GM12878 (cell line): Measurements from ENCODE around the gene BBS9. TPM values are rescaled to one million over a fixed set of nuclear protein-coding genes. Genes with fewer than 3 reads are reported as not detected.

Experiments
- ATAC-seq: fragments of 200-7000 bp; cut with Tn5 transposase; 3 replicates; pipeline ENCODE4 v1.9.1; 2020; ENCODE audit warnings: mild to moderate bottlenecking, moderate library complexity
- BruUV-seq: library from RNA; stranded (reverse); fragments of 400-500 nt; replicated peaks from 2 replicates; lab custom pipeline; 2021; lab: Mats Ljungman, UMichigan
- CTCF ChIA-PET: fragments of 300-600 bp; sonication (Branson Sonifier 250); formaldehyde crosslinking; extraction: SDS; loops from one replicate; lab custom pipeline; 2021; ENCODE audit warnings: inconsistent platforms; lab: Yijun Ruan, JAX
- POLR2A ChIA-PET: fragments of 350-600 bp; formaldehyde crosslinking; extraction: SDS; loops from one replicate; lab custom pipeline; 2021; ENCODE audit warnings: inconsistent platforms; lab: Charles Lee
- RAD21 ChIA-PET: fragments of 300-600 bp; sonication (Branson Sonifier 250); formaldehyde crosslinking; loops from one replicate; lab custom pipeline; 2023; ENCODE audit warnings: antibody characterized with exemption; ENCODE audit not compliant: unreplicated experiment; lab: Charles Lee
- SMC1A ChIA-PET: fragments of 300-600 bp; sonication (Branson Sonifier 250); formaldehyde crosslinking; loops from one replicate; lab custom pipeline; 2023; ENCODE audit not compliant: unreplicated experiment, uncharacterized antibody; lab: Charles Lee
- DNase-seq: peaks from one replicate; pipeline ENCODE4 v3.0.0-alpha.2; 2011; ENCODE audit warnings: low read depth, low spot score
- FAIRE-seq: peaks from 3 replicates; lab custom pipeline; 2011; peaks lifted over from hg19 to GRCh38; lab: Jason Lieb, UNC
- H2AFZ ChIP-seq: 2 replicates; pipeline ENCODE4 v1.6.0; 2011; ENCODE audit warnings: low read depth, low read length, control low read depth; ENCODE audit not compliant: control insufficient read depth
- H3K27ac ChIP-seq: 2 replicates; pipeline ENCODE4 v1.5.1; 2011; ENCODE audit warnings: control low read depth; ENCODE audit not compliant: control insufficient read depth, insufficient read depth
- H3K27me3 ChIP-seq, 2 experiments: replicated peaks in 1 of 2; 2 replicates each; pipeline versions ENCODE4 v1.6.0 to v1.6.1; 2011; ENCODE audit warnings: low read length in 1 of 2; ENCODE audit not compliant: control insufficient read depth in 2 of 2, insufficient read depth in 2 of 2
- H3K36me3 ChIP-seq, 2 experiments: 2 replicates each; pipeline ENCODE4 v1.5.1; 2011; ENCODE audit warnings: low read length in 1 of 2; ENCODE audit not compliant: control insufficient read depth in 2 of 2, insufficient read depth in 2 of 2
- H3K4me1 ChIP-seq: 2 replicates; pipeline ENCODE4 v1.6.1; 2011; ENCODE audit warnings: mild to moderate bottlenecking, low read length, moderate library complexity, mixed read lengths; ENCODE audit not compliant: control insufficient read depth, insufficient read depth
- H3K4me2 ChIP-seq: 2 replicates; pipeline ENCODE4 v1.6.0; 2011; ENCODE audit warnings: control low read depth; ENCODE audit not compliant: control insufficient read depth, insufficient read depth
- H3K4me3 ChIP-seq: fragments of 200-600 bp; sonication (generic); 2 replicates; pipeline ENCODE4 v1.5.1; 2016
- H3K79me2 ChIP-seq: 2 replicates; pipeline ENCODE4 v1.6.0; 2011; ENCODE audit warnings: low read length; ENCODE audit not compliant: control insufficient read depth, insufficient read depth
- H3K9ac ChIP-seq: 2 replicates; pipeline ENCODE4 v1.8.0; 2011; ENCODE audit warnings: low read length, control low read depth, mixed read lengths; ENCODE audit not compliant: control insufficient read depth, insufficient read depth
- H3K9me3 ChIP-seq: replicated peaks from 3 replicates; pipeline ENCODE4 v1.5.1; 2011; ENCODE audit warnings: mild to moderate bottlenecking, low read length; ENCODE audit not compliant: control insufficient read depth, insufficient read depth
- H4K20me1 ChIP-seq: 2 replicates; pipeline ENCODE4 v1.6.0; 2011; ENCODE audit not compliant: control insufficient read depth, insufficient read depth
- CBX5 ChIP-seq: sonication (generic); IDR thresholded peaks from 2 replicates; pipeline ENCODE4 v1.6.1; 2016; ENCODE audit warnings: low read depth, moderate library complexity, mild to moderate bottlenecking, inconsistent platforms
- CREB1 ChIP-seq: IDR thresholded peaks from 2 replicates; pipeline ENCODE4 v1.6.1; 2012; ENCODE audit warnings: low read depth, mild to moderate bottlenecking, inconsistent platforms
- HCFC1 ChIP-seq: fragments of 150-350 bp; IDR thresholded peaks from 2 replicates; pipeline ENCODE4 v1.6.1; 2014; ENCODE audit warnings: low read length
- RAD51 ChIP-seq: fragments of 450-650 bp; IDR thresholded peaks from 2 replicates; pipeline ENCODE4 v1.6.1; 2016; ENCODE audit warnings: moderate library complexity, mild to moderate bottlenecking, inconsistent platforms
- RUNX3 ChIP-seq: IDR thresholded peaks from 2 replicates; pipeline ENCODE4 v1.6.1; 2012; ENCODE audit warnings: low read length, inconsistent platforms
- SMAD5 ChIP-seq: IDR thresholded peaks from 2 replicates; pipeline ENCODE4 v1.6.1; 2016; ENCODE audit warnings: antibody characterized with exemption, low read depth
- ZNF384 ChIP-seq: IDR thresholded peaks from 2 replicates; pipeline ENCODE4 v1.6.1; 2012; ENCODE audit warnings: low read depth, mild to moderate bottlenecking, low read length, improper control_type of control experiment, borderline replicate concordance
- ZSCAN29 ChIP-seq: fragments of 450-650 bp; IDR thresholded peaks from 2 replicates; pipeline ENCODE4 v1.6.1; 2017; ENCODE audit warnings: mild to moderate bottlenecking, moderate library complexity
- WGBS: methylation state at CpG from one replicate; pipeline ENCODE4 v1.1.6; 2016; ENCODE audit warnings: low lambda C conversion rate; ENCODE audit not compliant: insufficient replicate concordance, insufficient coverage; ENCODE audit errors: missing lambda C conversion rate; 5-methylcytosine and 5-hydroxymethylcytosine counted together
- in situ Hi-C: fragments of 300-500 bp; cut with MboI; formaldehyde crosslinking; loops from 9 replicates; pipeline ENCODE4 v1.14.3; 2018; ENCODE audit warnings: mixed read lengths
- intact Hi-C: fragments of 100-400 bp; cut with micrococcal nuclease; formaldehyde crosslinking; loops from one replicate; pipeline ENCODE4 v1.14.2; 2022; ENCODE audit not compliant: unreplicated experiment
- polyA plus RNA-seq, 11 experiments: library from polyadenylated mRNA; depleted of rRNA in 4 of 11; unstranded in 6 of 11; stranded (reverse) in 5 of 11; fragments of >200 nt; fragmentation: Nextera tagmentation in 4 of 11; fragmentation: Illumina TruSeq in 1 of 11; extraction: Ambion mirVana in 4 of 11; extraction: Trizol in 1 of 11; gene quantifications; 1 replicate in 1 of 11; 2 replicates in 10 of 11; pipeline versions ENCODE4 v1.2.1 to v1.2.3, GENCODE V29; 2011 to 2016; ENCODE audit warnings: inconsistent platforms in 2 of 11, missing spikeins in 2 of 11, low read depth in 1 of 11
- total RNA-seq, 4 experiments: library from RNA; depleted of rRNA in 3 of 4; stranded (reverse); fragments of >200 nt in 3 of 4; fragmentation: Illumina TruSeq in 1 of 4; extraction: Trizol in 1 of 4; gene quantifications; 2 replicates each; pipeline versions ENCODE4 v1.2.1 to v1.2.3, GENCODE V29; 2013 to 2021
- TF ChIP-seq, protein P1 (sequence below): IDR thresholded peaks from 2 replicates; pipeline ENCODE4 v1.6.1; 2012; ENCODE audit warnings: low read depth, low read length, improper control_type of control experiment

The BBS9 gene
- total and polyA plus RNA-seq, 10 of the 15 experiments (the other 5 are each of a cell fraction or from before 2014, with no cell fraction given), result 1.2 to 5.6 (median 2.3) TPM

DNA sequence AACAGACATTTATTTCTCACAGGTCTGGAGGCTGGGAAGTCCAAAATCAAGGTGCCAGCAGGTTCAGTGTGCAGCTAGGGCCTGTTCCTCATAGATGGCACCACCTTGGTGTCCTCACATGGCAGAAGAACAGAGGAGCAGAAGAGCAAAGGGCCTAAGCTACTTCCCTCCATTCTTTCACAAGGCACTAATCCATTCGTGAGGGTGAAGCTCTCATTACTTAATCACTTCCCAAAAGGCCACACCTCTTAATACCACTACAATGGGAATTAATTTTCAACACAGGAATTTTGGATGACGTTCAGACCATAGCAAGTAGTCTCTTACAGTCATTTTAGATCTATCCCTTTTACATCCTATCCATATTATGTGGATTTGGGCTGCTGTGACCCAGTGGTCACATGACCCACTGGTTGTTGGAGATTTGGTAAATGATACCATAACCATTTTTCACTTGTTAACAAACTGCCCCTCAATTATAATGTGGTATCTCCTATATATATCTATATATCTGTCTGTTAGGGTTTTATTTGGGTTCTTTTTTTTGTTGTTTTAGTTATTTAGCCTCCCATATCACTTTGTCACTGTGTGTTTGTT lies 63.4 kb downstream of the BBS9 start:
- Histone ChIP-seq H3K9me3 (no peaks in the 10 kb centered on the region; the same call in 2 of the 3 replicates), H2AFZ (no peak overlapping the region), H3K4me2 (no peak overlapping the region), H3K27me3 (no peaks in the 10 kb centered on the region), H3K4me1 (peaks cover 6% of the 10 kb centered on the region), H3K36me3 (no peaks in the 10 kb centered on the region), H4K20me1 (no peaks in the 10 kb centered on the region), H3K79me2 (no peaks in the 10 kb centered on the region), H3K4me3 (no peak overlapping the region), H3K27ac (no peak overlapping the region), H3K9ac (no peak overlapping the region)
- intact Hi-C loops, result no loop called here
- 49% methylated on average over 2 of the region's 2 CpGs for WGBS
- TF ChIP-seq, protein P1, sequence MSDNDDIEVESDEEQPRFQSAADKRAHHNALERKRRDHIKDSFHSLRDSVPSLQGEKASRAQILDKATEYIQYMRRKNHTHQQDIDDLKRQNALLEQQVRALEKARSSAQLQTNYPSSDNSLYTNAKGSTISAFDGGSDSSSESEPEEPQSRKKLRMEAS, result no peak
- peak; percentile 23; the same call in 1 of the 2 replicates for TF ChIP-seq RAD51
- CTCF ChIA-PET, result interaction anchor here (0.7 to 1.3 kb wide), 2 partner anchors 17 to 346 kb away, joined by 3 to 5 read pairs; no protein-coding TSS in a partner anchor
- BruUV-seq, result no TSS peak
- POLR2A ChIA-PET, result no interaction called here
- FAIRE-seq (no peak), DNase-seq (no peak), ATAC-seq (no peak)
- in situ Hi-C loops, result no loop called here
- RAD21 ChIA-PET, result no interaction called here
- SMC1A ChIA-PET, result interaction anchor here (1.0 kb wide), 1 partner anchor 12 kb away, joined by 3 read pairs; no protein-coding TSS in a partner anchor

DNA sequence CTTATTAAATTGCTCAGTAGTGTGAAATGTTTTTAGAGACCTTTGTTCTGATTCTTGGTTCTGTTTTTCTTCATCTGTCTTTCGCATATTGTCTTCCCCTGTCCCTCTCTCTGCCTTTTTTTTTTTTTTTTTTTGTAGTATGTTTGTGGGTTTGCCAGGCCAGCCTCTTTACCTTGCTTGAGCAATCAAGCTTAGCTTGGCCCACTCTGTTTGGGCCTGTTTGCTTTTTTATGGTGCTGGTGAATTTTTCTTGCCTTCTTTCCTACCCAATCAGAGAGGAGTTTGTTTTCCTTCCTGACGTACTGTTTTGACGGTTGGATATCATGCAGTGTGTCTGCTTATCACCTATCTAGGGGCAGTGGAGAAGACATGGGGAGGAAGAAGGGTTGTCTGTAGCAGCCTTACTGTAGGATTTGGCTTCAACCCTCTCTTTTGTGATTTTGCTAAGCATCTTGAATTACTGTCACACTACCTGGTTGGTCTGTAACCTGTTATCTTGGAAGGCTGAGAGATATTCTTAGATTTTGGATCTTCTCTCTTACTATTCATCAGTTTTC lies 64.0 kb downstream of the BBS9 start:
- ChIA-PET CTCF (interaction anchor here (1.3 kb wide), 1 partner anchor 347 kb away, joined by 5 read pairs; no protein-coding TSS in a partner anchor), RAD21 (no interaction called here), POLR2A (no interaction called here), SMC1A (no interaction called here)
- H3K27ac ChIP-seq, result no peak overlapping the region
- BruUV-seq, result no TSS peak
- DNase-seq, result no peak
- no peaks in the 10 kb centered on the region for H3K27me3 ChIP-seq
- no peak overlapping the region for H3K4me2 ChIP-seq
- no peaks in the 10 kb centered on the region for H3K36me3 ChIP-seq
- no peak for FAIRE-seq
- in situ Hi-C loops (no loop called here), intact Hi-C loops (no loop called here)
- WGBS, result 24% methylated on average over 3 of the region's 3 CpGs
- peak; percentile 75 for ATAC-seq
- H3K4me3 ChIP-seq, result no peak overlapping the region
- peak overlapping the region; percentile 3; the same call in 1 of the 2 replicates for H2AFZ ChIP-seq
- peaks cover 6% of the 10 kb centered on the region for H3K4me1 ChIP-seq
- no peaks in the 10 kb centered on the region for H3K79me2 ChIP-seq
- H4K20me1 ChIP-seq, result no peaks in the 10 kb centered on the region
- no peak overlapping the region for H3K9ac ChIP-seq
- H3K9me3 ChIP-seq, result no peaks in the 10 kb centered on the region; the same call in 2 of the 3 replicates
- 0 out of 2 replicates have a peak, but pooled peaks have one; percentile 13 for TF ChIP-seq CREB1
- TF ChIP-seq RUNX3, result peak; percentile 31; the same call in 1 of the 2 replicates
- no peak for TF ChIP-seq ZSCAN29
- no peak for TF ChIP-seq SMAD5
- TF ChIP-seq HCFC1, result no peak
- peak; percentile 44; the same call in 1 of the 2 replicates for TF ChIP-seq ZNF384
- TF ChIP-seq CBX5, result no peak
